GM12878 (cell line): ENCODE data around the gene SETD4. TPM values are rescaled to one million over a fixed set of nuclear protein-coding genes. Genes with fewer than 3 reads are reported as not detected.
A peak's percentile ranks its signal among the peaks of the same experiment; 100 is the strongest.

Experiments used
- ATAC-seq: fragments of 200-7000 bp; cut with Tn5 transposase; 3 replicates; pipeline ENCODE4 v1.9.1; 2020; ENCODE audit warnings: mild to moderate bottlenecking, moderate library complexity
- BruUV-seq: library from RNA; stranded (reverse); fragments of 400-500 nt; replicated peaks from 2 replicates; lab custom pipeline; 2021; lab: Mats Ljungman, UMichigan
- CTCF ChIA-PET: fragments of 300-600 bp; sonication (Branson Sonifier 250); formaldehyde crosslinking; extraction: SDS; loops from one replicate; lab custom pipeline; 2021; ENCODE audit warnings: inconsistent platforms; lab: Yijun Ruan, JAX
- POLR2A ChIA-PET: fragments of 350-600 bp; formaldehyde crosslinking; extraction: SDS; loops from one replicate; lab custom pipeline; 2021; ENCODE audit warnings: inconsistent platforms; lab: Charles Lee
- RAD21 ChIA-PET: fragments of 300-600 bp; sonication (Branson Sonifier 250); formaldehyde crosslinking; loops from one replicate; lab custom pipeline; 2023; ENCODE audit warnings: antibody characterized with exemption; ENCODE audit not compliant: unreplicated experiment; lab: Charles Lee
- SMC1A ChIA-PET: fragments of 300-600 bp; sonication (Branson Sonifier 250); formaldehyde crosslinking; loops from one replicate; lab custom pipeline; 2023; ENCODE audit not compliant: unreplicated experiment, uncharacterized antibody; lab: Charles Lee
- DNase-seq: peaks from one replicate; pipeline ENCODE4 v3.0.0-alpha.2; 2011; ENCODE audit warnings: low read depth, low spot score
- FAIRE-seq: peaks from 3 replicates; lab custom pipeline; 2011; peaks lifted over from hg19 to GRCh38; lab: Jason Lieb, UNC
- H2AFZ ChIP-seq: 2 replicates; pipeline ENCODE4 v1.6.0; 2011; ENCODE audit warnings: low read depth, low read length, control low read depth; ENCODE audit not compliant: control insufficient read depth
- H3K27ac ChIP-seq: 2 replicates; pipeline ENCODE4 v1.5.1; 2011; ENCODE audit warnings: control low read depth; ENCODE audit not compliant: control insufficient read depth, insufficient read depth
- H3K27me3 ChIP-seq, 2 experiments: replicated peaks in 1 of 2; 2 replicates each; pipeline versions ENCODE4 v1.6.0 to v1.6.1; 2011; ENCODE audit warnings: low read length in 1 of 2; ENCODE audit not compliant: control insufficient read depth in 2 of 2, insufficient read depth in 2 of 2
- H3K36me3 ChIP-seq, 2 experiments: 2 replicates each; pipeline ENCODE4 v1.5.1; 2011; ENCODE audit warnings: low read length in 1 of 2; ENCODE audit not compliant: control insufficient read depth in 2 of 2, insufficient read depth in 2 of 2
- H3K4me1 ChIP-seq: 2 replicates; pipeline ENCODE4 v1.6.1; 2011; ENCODE audit warnings: mild to moderate bottlenecking, low read length, moderate library complexity, mixed read lengths; ENCODE audit not compliant: control insufficient read depth, insufficient read depth
- H3K4me2 ChIP-seq: 2 replicates; pipeline ENCODE4 v1.6.0; 2011; ENCODE audit warnings: control low read depth; ENCODE audit not compliant: control insufficient read depth, insufficient read depth
- H3K4me3 ChIP-seq: fragments of 200-600 bp; sonication (generic); 2 replicates; pipeline ENCODE4 v1.5.1; 2016
- H3K79me2 ChIP-seq: 2 replicates; pipeline ENCODE4 v1.6.0; 2011; ENCODE audit warnings: low read length; ENCODE audit not compliant: control insufficient read depth, insufficient read depth
- H3K9ac ChIP-seq: 2 replicates; pipeline ENCODE4 v1.8.0; 2011; ENCODE audit warnings: low read length, control low read depth, mixed read lengths; ENCODE audit not compliant: control insufficient read depth, insufficient read depth
- H3K9me3 ChIP-seq: replicated peaks from 3 replicates; pipeline ENCODE4 v1.5.1; 2011; ENCODE audit warnings: mild to moderate bottlenecking, low read length; ENCODE audit not compliant: control insufficient read depth, insufficient read depth
- H4K20me1 ChIP-seq: 2 replicates; pipeline ENCODE4 v1.6.0; 2011; ENCODE audit not compliant: control insufficient read depth, insufficient read depth
- DPF2 ChIP-seq: fragments of 450-650 bp; IDR thresholded peaks from 2 replicates; pipeline ENCODE4 v1.6.1; 2017; ENCODE audit warnings: mild to moderate bottlenecking
- NBN ChIP-seq: fragments of 450-650 bp; IDR thresholded peaks from 2 replicates; pipeline ENCODE4 v1.6.1; 2016
- POLR2AphosphoS2 ChIP-seq: IDR thresholded peaks from 2 replicates; pipeline ENCODE4 v1.6.1; 2011; ENCODE audit warnings: low read depth, mild to moderate bottlenecking, low read length, improper control_type of control experiment, moderate library complexity
- RBBP5 ChIP-seq: fragments of 200-600 bp; sonication (generic); conservative IDR thresholded peaks from 2 replicates; pipeline ENCODE4 v1.6.1; 2016
- SMARCA5 ChIP-seq: fragments of 450-650 bp; IDR thresholded peaks from 2 replicates; pipeline ENCODE4 v1.6.1; 2017; ENCODE audit warnings: mild to moderate bottlenecking
- TCF12 ChIP-seq: IDR thresholded peaks from 2 replicates; pipeline ENCODE4 v1.6.1; 2011; ENCODE audit warnings: low read depth, mild to moderate bottlenecking, low read length
- ZNF217 ChIP-seq: fragments of 450-650 bp; IDR thresholded peaks from 2 replicates; pipeline ENCODE4 v1.6.1; 2017; ENCODE audit warnings: antibody characterized with exemption, mild to moderate bottlenecking
- WGBS: methylation state at CpG from one replicate; pipeline ENCODE4 v1.1.6; 2016; ENCODE audit warnings: low lambda C conversion rate; ENCODE audit not compliant: insufficient replicate concordance, insufficient coverage; ENCODE audit errors: missing lambda C conversion rate; 5-methylcytosine and 5-hydroxymethylcytosine counted together
- in situ Hi-C: fragments of 300-500 bp; cut with MboI; formaldehyde crosslinking; loops from 9 replicates; pipeline ENCODE4 v1.14.3; 2018; ENCODE audit warnings: mixed read lengths
- intact Hi-C: fragments of 100-400 bp; cut with micrococcal nuclease; formaldehyde crosslinking; loops from one replicate; pipeline ENCODE4 v1.14.2; 2022; ENCODE audit not compliant: unreplicated experiment
- polyA plus RNA-seq, 11 experiments: library from polyadenylated mRNA; depleted of rRNA in 4 of 11; unstranded in 6 of 11; stranded (reverse) in 5 of 11; fragments of >200 nt; fragmentation: Nextera tagmentation in 4 of 11; fragmentation: Illumina TruSeq in 1 of 11; extraction: Ambion mirVana in 4 of 11; extraction: Trizol in 1 of 11; gene quantifications; 1 replicate in 1 of 11; 2 replicates in 10 of 11; pipeline versions ENCODE4 v1.2.1 to v1.2.3, GENCODE V29; 2011 to 2016; ENCODE audit warnings: inconsistent platforms in 2 of 11, missing spikeins in 2 of 11, low read depth in 1 of 11
- total RNA-seq, 4 experiments: library from RNA; depleted of rRNA in 3 of 4; stranded (reverse); fragments of >200 nt in 3 of 4; fragmentation: Illumina TruSeq in 1 of 4; extraction: Trizol in 1 of 4; gene quantifications; 2 replicates each; pipeline versions ENCODE4 v1.2.1 to v1.2.3, GENCODE V29; 2013 to 2021
- TF ChIP-seq, protein P1 (sequence below), 3 experiments: IDR thresholded peaks in 2 of 3; conservative IDR thresholded peaks in 1 of 3; 2 replicates each; pipeline ENCODE4 v1.5.1; 2011; ENCODE audit warnings: low read depth in 3 of 3, low read length in 3 of 3, mild to moderate bottlenecking in 3 of 3, control low read depth in 2 of 3, moderate library complexity in 2 of 3, inconsistent platforms in 1 of 3, mixed read lengths in 1 of 3; ENCODE audit not compliant: control insufficient read depth in 2 of 3, insufficient read depth in 1 of 3; ENCODE audit errors: extremely low read depth in 1 of 3

The SETD4 gene
- total and polyA plus RNA-seq, 10 of the 15 experiments (the other 5 are each of a cell fraction or from before 2014, with no cell fraction given): 10.3 to 37.0 (median 18.6) TPM

DNA sequence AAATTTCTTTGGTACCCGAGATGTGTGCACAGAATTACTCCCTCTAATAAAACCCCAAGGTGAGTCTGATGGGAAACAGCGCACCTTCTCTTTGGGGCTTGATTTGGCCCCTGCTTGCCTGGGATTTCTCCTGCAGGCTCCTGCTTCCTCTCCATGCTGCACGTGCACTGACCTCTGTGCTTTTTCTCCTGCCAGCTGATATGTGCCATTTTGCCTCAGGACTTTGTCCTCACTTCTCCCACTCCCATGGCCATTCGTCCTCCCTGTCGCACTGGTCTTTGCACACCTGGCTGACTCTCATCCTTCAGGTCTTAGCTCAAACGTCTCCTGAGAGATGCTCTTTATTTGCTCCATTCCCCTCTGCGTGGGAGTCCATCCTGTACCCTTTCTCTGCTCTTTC is 10.7 kb upstream of the SETD4 start:
- TF ChIP-seq DPF2 (no peak), SMARCA5 (no peak), ZNF217 (no peak), RBBP5 (no peak), POLR2AphosphoS2 (no peak), TCF12 (no peak), NBN (no peak)
- TF ChIP-seq, protein P1, sequence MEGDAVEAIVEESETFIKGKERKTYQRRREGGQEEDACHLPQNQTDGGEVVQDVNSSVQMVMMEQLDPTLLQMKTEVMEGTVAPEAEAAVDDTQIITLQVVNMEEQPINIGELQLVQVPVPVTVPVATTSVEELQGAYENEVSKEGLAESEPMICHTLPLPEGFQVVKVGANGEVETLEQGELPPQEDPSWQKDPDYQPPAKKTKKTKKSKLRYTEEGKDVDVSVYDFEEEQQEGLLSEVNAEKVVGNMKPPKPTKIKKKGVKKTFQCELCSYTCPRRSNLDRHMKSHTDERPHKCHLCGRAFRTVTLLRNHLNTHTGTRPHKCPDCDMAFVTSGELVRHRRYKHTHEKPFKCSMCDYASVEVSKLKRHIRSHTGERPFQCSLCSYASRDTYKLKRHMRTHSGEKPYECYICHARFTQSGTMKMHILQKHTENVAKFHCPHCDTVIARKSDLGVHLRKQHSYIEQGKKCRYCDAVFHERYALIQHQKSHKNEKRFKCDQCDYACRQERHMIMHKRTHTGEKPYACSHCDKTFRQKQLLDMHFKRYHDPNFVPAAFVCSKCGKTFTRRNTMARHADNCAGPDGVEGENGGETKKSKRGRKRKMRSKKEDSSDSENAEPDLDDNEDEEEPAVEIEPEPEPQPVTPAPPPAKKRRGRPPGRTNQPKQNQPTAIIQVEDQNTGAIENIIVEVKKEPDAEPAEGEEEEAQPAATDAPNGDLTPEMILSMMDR (IDR thresholded peaks at IDR 0.05 in 2 of 3, conservative IDR thresholded peaks at IDR 0.05 in 1 of 3; ENCODE audit: control insufficient read depth in 2 of 3, extremely low read depth in 1 of 3, insufficient read depth in 1 of 3, low read depth in 3 of 3, low read length in 3 of 3): no peak
- Histone ChIP-seq H2AFZ (no peak overlapping the region), H3K4me3 (no peak overlapping the region), H3K9ac (no peak overlapping the region), H3K4me1 (peaks cover 4% of the 10 kb centered on the region), H3K79me2 (peaks cover 5% of the 10 kb centered on the region), H3K27me3 (no peaks in the 10 kb centered on the region), H4K20me1 (no peaks in the 10 kb centered on the region), H3K4me2 (peak overlapping the region; percentile 63), H3K9me3 (peaks cover 6% of the 10 kb centered on the region), H3K27ac (no peak overlapping the region), H3K36me3 (peaks cover 0 to 3% of the 10 kb centered on the region in 2 experiments; a peak in 1 of 4 replicates)
- CTCF ChIA-PET: no interaction called here
- POLR2A ChIA-PET: interaction anchor here (1.3 kb wide), 1 partner anchor 11 kb away, joined by 5 read pairs; the partner anchor contains the start of gene SETD4
- DNase-seq (no peak), FAIRE-seq (no peak), ATAC-seq (no peak)
- WGBS: 78% methylated on average over 7 of the region's 7 CpGs
- RAD21 ChIA-PET: no interaction called here
- BruUV-seq: no TSS peak
- in situ Hi-C loops (no loop called here), intact Hi-C loops (no loop called here)
- SMC1A ChIA-PET: interaction anchor here (0.6 kb wide), 1 partner anchor 11 kb away, joined by 3 read pairs; no protein-coding TSS in a partner anchor
